PC-9 (cell line): Measurements from ENCODE around the gene DRC3. TPM values are rescaled to one million over a fixed set of nuclear protein-coding genes. Genes with fewer than 3 reads are reported as not detected.

ENCODE experiments used
- BruUV-seq: library from RNA; stranded (reverse); fragments of 400-500 nt; replicated peaks from 2 replicates; lab custom pipeline; 2021; lab: Mats Ljungman, UMichigan
- CTCF ChIA-PET: fragments of 300-600 bp; sonication (Branson Sonifier 250); formaldehyde crosslinking; loops from one replicate; lab custom pipeline; 2022; ENCODE audit warnings: antibody characterized with exemption; lab: Charles Lee
- POLR2A ChIA-PET: fragments of 300-600 bp; sonication (Branson Sonifier 250); formaldehyde crosslinking; loops from one replicate; lab custom pipeline; 2022; ENCODE audit warnings: antibody characterized with exemption; ENCODE audit not compliant: unreplicated experiment; lab: Charles Lee
- DNase-seq, 2 experiments: peaks; one replicate each; pipeline versions ENCODE4 v3.0.0 to v3.0.0-alpha.2; 2015 to 2022; ENCODE audit warnings: mixed read lengths in 1 of 2
- H2AFZ ChIP-seq: fragments of 200-600 bp; sonication (generic); 2 replicates; pipeline ENCODE4 v1.8.1; 2017; ENCODE audit warnings: antibody characterized with exemption
- H3F3A ChIP-seq: fragments of 200-600 bp; sonication (generic); 2 replicates; pipeline ENCODE4 v1.8.1; 2017; ENCODE audit warnings: antibody characterized with exemption, mild to moderate bottlenecking, low read depth; ENCODE audit not compliant: insufficient read depth
- H3K27ac ChIP-seq: fragments of 200-600 bp; sonication (generic); 2 replicates; pipeline ENCODE4 v1.6.1; 2016; ENCODE audit warnings: mixed run types
- H3K27me3 ChIP-seq: fragments of 200-600 bp; sonication (generic); 2 replicates; pipeline ENCODE4 v1.6.1; 2016; ENCODE audit warnings: low read depth, mixed run types; ENCODE audit not compliant: insufficient read depth
- H3K36me3 ChIP-seq: fragments of 200-600 bp; sonication (generic); 2 replicates; pipeline ENCODE4 v1.6.1; 2016; ENCODE audit warnings: low read depth, mixed run types
- H3K4me1 ChIP-seq: fragments of 200-600 bp; sonication (generic); replicated peaks from 2 replicates; pipeline ENCODE4 v1.6.1; 2016; ENCODE audit warnings: mixed run types; ENCODE audit not compliant: insufficient read depth
- H3K4me2 ChIP-seq: fragments of 200-600 bp; sonication (generic); 2 replicates; pipeline ENCODE4 v1.6.1; 2017; ENCODE audit warnings: mixed run types
- H3K4me3 ChIP-seq: fragments of 200-600 bp; sonication (generic); 2 replicates; pipeline ENCODE4 v1.6.1; 2016; ENCODE audit warnings: mixed run types
- H3K79me2 ChIP-seq: fragments of 200-600 bp; sonication (generic); 2 replicates; pipeline ENCODE4 v1.6.1; 2017; ENCODE audit warnings: low read depth, mixed run types
- H3K9me2 ChIP-seq: fragments of 200-600 bp; sonication (generic); 2 replicates; pipeline ENCODE4 v1.8.1; 2017; ENCODE audit warnings: mild to moderate bottlenecking; ENCODE audit not compliant: insufficient read depth
- H3K9me3 ChIP-seq: fragments of 200-600 bp; sonication (generic); 2 replicates; pipeline ENCODE4 v1.8.1; 2016; ENCODE audit warnings: low read depth; ENCODE audit not compliant: insufficient read depth
- H4K20me1 ChIP-seq: fragments of 200-600 bp; sonication (generic); 2 replicates; pipeline ENCODE4 v1.8.1; 2017; ENCODE audit not compliant: insufficient read depth
- CTCF ChIP-seq: fragments of 200-600 bp; sonication (generic); conservative IDR thresholded peaks from 2 replicates; pipeline ENCODE4 v1.6.1; 2017; ENCODE audit warnings: mixed run types, antibody characterized with exemption, mild to moderate bottlenecking, moderate library complexity
- EZH2 ChIP-seq: fragments of 200-600 bp; sonication (generic); IDR thresholded peaks from 2 replicates; pipeline ENCODE4 v1.8.0; 2017; ENCODE audit warnings: antibody characterized with exemption, low read depth
- intact Hi-C: fragments of 100-400 bp; cut with micrococcal nuclease; formaldehyde crosslinking; loops from one replicate; pipeline ENCODE4 v1.10.0; 2022; ENCODE audit not compliant: unreplicated experiment
- total RNA-seq: library from RNA; stranded (reverse); gene quantifications from 2 replicates; pipeline ENCODE4 v1.2.3, GENCODE V29; 2021

DRC3 gene
- total RNA-seq, 1 experiment from 2014 or later = 15.2 TPM

- no peak for DNase-seq
- BruUV-seq = no TSS peak
- peaks cover 16% of the 10 kb centered on the region for H3K79me2 ChIP-seq
- H2AFZ ChIP-seq = no peak overlapping the region
- H3K27ac ChIP-seq = no peak overlapping the region
- H3K9me3 ChIP-seq = no peaks in the 10 kb centered on the region
- H3K4me3 ChIP-seq = no peak overlapping the region
- H3K27me3 ChIP-seq = no peaks in the 10 kb centered on the region
- intact Hi-C loops = no loop called here
- peaks cover 17% of the 10 kb centered on the region for H3K4me1 ChIP-seq
- TF ChIP-seq CTCF (no peak), EZH2 (no peak)
- H3K36me3 ChIP-seq = no peaks in the 10 kb centered on the region
- peaks cover 4% of the 10 kb centered on the region; the same call in 1 of the 2 replicates for H3F3A ChIP-seq
- no peaks in the 10 kb centered on the region; the same call in 1 of the 2 replicates for H4K20me1 ChIP-seq
- H3K4me2 ChIP-seq = no peak overlapping the region
- H3K9me2 ChIP-seq = no peaks in the 10 kb centered on the region
- CTCF ChIA-PET = no interaction called here
- POLR2A ChIA-PET = no interaction called here
These were observed 73.2 kb downstream of the DRC3 start for GRCh38 chr17:18045691-18046350.

- Histone ChIP-seq H4K20me1 (no peaks in the 10 kb centered on the region), H3K9me3 (no peaks in the 10 kb centered on the region), H3K27me3 (no peaks in the 10 kb centered on the region), H3K36me3 (peaks cover 19% of the 10 kb centered on the region; the same call in 1 of the 2 replicates), H3K4me2 (no peak overlapping the region), H2AFZ (no peak overlapping the region), H3F3A (0 out of 2 replicates have a peak, but pooled peaks cover 4% of the 10 kb centered on the region), H3K4me3 (no peak overlapping the region), H3K79me2 (no peaks in the 10 kb centered on the region), H3K4me1 (no peaks in the 10 kb centered on the region), H3K27ac (no peak overlapping the region), H3K9me2 (no peaks in the 10 kb centered on the region)
- intact Hi-C loops = no loop called here
- CTCF ChIA-PET = no interaction called here
- no peak for TF ChIP-seq EZH2
- TF ChIP-seq CTCF = no peak
- POLR2A ChIA-PET = interaction anchor here (0.5 to 0.6 kb wide), 2 partner anchors 55 to 183 kb away, joined by 5 read pairs; no protein-coding TSS in a partner anchor
- no peak for DNase-seq
- BruUV-seq = no TSS peak
These were observed 82.9 kb downstream of the DRC3 start for GRCh38 chr17:18055597-18055996.

- ChIA-PET POLR2A (no interaction called here), CTCF (no interaction called here)
- H4K20me1 ChIP-seq = no peaks in the 10 kb centered on the region
- H3K9me3 ChIP-seq = no peaks in the 10 kb centered on the region
- H3K36me3 ChIP-seq = peaks cover 24% of the 10 kb centered on the region; the same call in 1 of the 2 replicates
- H3K9me2 ChIP-seq = no peaks in the 10 kb centered on the region
- BruUV-seq = no TSS peak
- H3K27ac ChIP-seq = no peak overlapping the region
- H3K4me2 ChIP-seq = no peak overlapping the region
- H3K4me3 ChIP-seq = no peak overlapping the region
- H2AFZ ChIP-seq = no peak overlapping the region
- no peak for TF ChIP-seq EZH2
- TF ChIP-seq CTCF = no peak
- intact Hi-C loops = no loop called here
- no peaks in the 10 kb centered on the region for H3K79me2 ChIP-seq
- H3F3A ChIP-seq = 0 out of 2 replicates have a peak, but pooled peaks cover 4% of the 10 kb centered on the region
- H3K27me3 ChIP-seq = no peaks in the 10 kb centered on the region
- no peak for DNase-seq
- H3K4me1 ChIP-seq = no peaks in the 10 kb centered on the region
These were observed 83.6 kb downstream of the DRC3 start for GRCh38 chr17:18056214-18056613.
